ENCODE data around the gene SARDH. TPM values are rescaled to one million over a fixed set of nuclear protein-coding genes. Genes with fewer than 3 reads are reported as not detected.

Gene SARDH
- polyA plus RNA-seq, 2 donors, result 0.20 TPM

GRCh38 chr9:133664173-133665050 is 73.7 kb downstream of the SARDH start:
- no peak overlapping the region for H3K27ac ChIP-seq (ENCODE audit: low read depth in 2 of 2, low read length in 1 of 2)
- no peaks in the 10 kb centered on the region for H3K4me1 ChIP-seq (ENCODE audit: control insufficient read depth in 2 of 2, insufficient read depth in 2 of 2, low read length in 1 of 2)
- 78 to 86% methylated on average over 27 of the region's 27 CpGs for WGBS, 2 donors
- no peak overlapping the region for H3K4me3 ChIP-seq (ENCODE audit: low read depth in 1 of 2, low read length in 2 of 2)
- no peaks in the 10 kb centered on the region for H3K36me3 ChIP-seq (ENCODE audit: control insufficient read depth in 2 of 2, insufficient read depth in 2 of 2, low read length in 1 of 2)
- H3K9me3 ChIP-seq (ENCODE audit: control insufficient read depth in 2 of 2, insufficient read depth in 1 of 2, low read depth in 1 of 2, low read length in 1 of 2), result no peaks in the 10 kb centered on the region
- H3K27me3 ChIP-seq (ENCODE audit: control insufficient read depth in 1 of 2, insufficient read depth in 2 of 2, low read length in 2 of 2), result peaks cover 3 to 6% of the 10 kb centered on the region in 2 donors

- Histone ChIP-seq H3K4me3 (ENCODE audit: low read depth in 1 of 2, low read length in 2 of 2) (no peak overlapping the region), H3K36me3 (ENCODE audit: control insufficient read depth in 2 of 2, insufficient read depth in 2 of 2, low read length in 1 of 2) (no peaks in the 10 kb centered on the region), H3K9me3 (ENCODE audit: control insufficient read depth in 2 of 2, insufficient read depth in 1 of 2, low read depth in 1 of 2, low read length in 1 of 2) (no peaks in the 10 kb centered on the region), H3K27ac (ENCODE audit: low read depth in 2 of 2, low read length in 1 of 2) (no peak overlapping the region), H3K27me3 (ENCODE audit: control insufficient read depth in 1 of 2, insufficient read depth in 2 of 2, low read length in 2 of 2) (peaks cover 3 to 6% of the 10 kb centered on the region in 2 donors), H3K4me1 (ENCODE audit: control insufficient read depth in 2 of 2, insufficient read depth in 2 of 2, low read length in 1 of 2) (peaks cover 6 to 9% of the 10 kb centered on the region in 2 donors)
- 71 to 77% methylated on average over 26 of the region's 26 CpGs for WGBS, 2 donors
These were observed 76.2 kb downstream of the SARDH start for GRCh38 chr9:133661846-133662540.

- 64 to 68% methylated on average over 13 of the region's 13 CpGs for WGBS, 2 donors
- H3K36me3 ChIP-seq (ENCODE audit: control insufficient read depth in 2 of 2, insufficient read depth in 2 of 2, low read length in 1 of 2), result no peaks in the 10 kb centered on the region
- H3K27me3 ChIP-seq (ENCODE audit: control insufficient read depth in 1 of 2, insufficient read depth in 2 of 2, low read length in 2 of 2), result peaks cover 6 to 10% of the 10 kb centered on the region in 2 donors
- H3K27ac ChIP-seq (ENCODE audit: low read depth in 2 of 2, low read length in 1 of 2), result no peak overlapping the region
- H3K9me3 ChIP-seq (ENCODE audit: control insufficient read depth in 2 of 2, insufficient read depth in 1 of 2, low read depth in 1 of 2, low read length in 1 of 2), result peaks cover 0 to 3% of the 10 kb centered on the region in 2 donors
- peaks cover 6 to 17% of the 10 kb centered on the region in 2 donors for H3K4me1 ChIP-seq (ENCODE audit: control insufficient read depth in 2 of 2, insufficient read depth in 2 of 2, low read length in 1 of 2)
- no peak overlapping the region for H3K4me3 ChIP-seq (ENCODE audit: low read depth in 1 of 2, low read length in 2 of 2)
These were observed 78.6 kb downstream of the SARDH start for GRCh38 chr9:133659516-133659915.

DNA sequence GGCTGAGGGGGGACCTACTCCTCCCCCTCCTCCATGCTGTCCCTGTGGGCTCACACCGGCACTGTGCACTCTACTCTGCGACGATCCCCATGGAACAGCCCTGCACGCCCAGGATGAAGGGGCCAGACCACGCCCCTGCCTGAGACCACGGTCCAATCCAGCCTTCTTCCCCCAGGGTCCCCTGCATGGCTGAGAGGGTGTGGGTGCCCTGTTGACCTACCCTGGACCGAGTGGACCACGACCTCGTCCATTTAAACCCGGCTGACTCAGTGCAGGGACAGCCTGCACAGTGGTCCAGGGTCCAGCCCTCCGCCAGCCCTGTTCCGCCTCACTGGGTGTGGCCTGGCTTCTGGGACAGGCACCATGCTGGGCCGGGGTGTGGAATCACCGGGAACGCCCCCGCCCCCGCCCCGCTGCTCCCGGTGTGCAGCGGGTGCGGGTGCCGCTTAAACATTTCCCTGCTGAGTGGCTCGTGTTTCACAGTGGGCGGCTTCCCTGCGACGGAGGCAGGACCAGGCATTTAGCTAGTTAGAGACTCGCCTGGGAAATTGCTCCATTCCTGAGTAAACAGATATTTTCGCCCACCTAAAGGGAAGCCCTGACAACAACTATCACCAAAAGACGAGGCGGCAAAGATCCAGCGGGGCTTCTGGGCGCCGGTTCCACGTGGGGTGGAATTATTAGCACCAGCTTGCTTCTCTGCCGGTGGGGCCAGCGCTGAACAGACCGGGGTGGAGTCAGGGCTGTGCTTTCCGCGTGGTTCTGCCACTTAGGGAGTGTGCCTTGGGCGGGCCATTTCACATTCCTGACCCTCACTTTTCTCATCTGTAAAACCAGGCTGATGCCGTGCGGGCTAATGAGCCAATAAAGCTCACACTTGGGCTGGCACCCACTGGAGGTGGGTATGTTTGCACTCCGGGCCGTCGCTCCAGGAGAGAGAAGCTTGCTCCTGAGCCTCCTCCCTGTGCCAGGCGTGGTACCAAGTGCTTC is 79.4 kb downstream of the SARDH start:
- no peak overlapping the region for H3K4me3 ChIP-seq (ENCODE audit: low read depth in 1 of 2, low read length in 2 of 2)

GRCh38 chr9:133657120-133657661 is 81.0 kb downstream of the SARDH start:
- 46 to 61% methylated on average over 13 of the region's 13 CpGs for WGBS, 2 donors
- Histone ChIP-seq H3K27ac (ENCODE audit: low read depth in 2 of 2, low read length in 1 of 2) (no peak overlapping the region), H3K4me1 (ENCODE audit: control insufficient read depth in 2 of 2, insufficient read depth in 2 of 2, low read length in 1 of 2) (peaks cover 6 to 17% of the 10 kb centered on the region in 2 donors), H3K36me3 (ENCODE audit: control insufficient read depth in 2 of 2, insufficient read depth in 2 of 2, low read length in 1 of 2) (no peaks in the 10 kb centered on the region), H3K27me3 (ENCODE audit: control insufficient read depth in 1 of 2, insufficient read depth in 2 of 2, low read length in 2 of 2) (peaks cover 6 to 11% of the 10 kb centered on the region in 2 donors), H3K9me3 (ENCODE audit: control insufficient read depth in 2 of 2, insufficient read depth in 1 of 2, low read depth in 1 of 2, low read length in 1 of 2) (peaks cover 0 to 3% of the 10 kb centered on the region in 2 donors), H3K4me3 (ENCODE audit: low read depth in 1 of 2, low read length in 2 of 2) (no peak overlapping the region)

More for the DNA sequence above, 79.4 kb downstream of the SARDH start:
- Histone ChIP-seq H3K4me1 (ENCODE audit: control insufficient read depth in 2 of 2, insufficient read depth in 2 of 2, low read length in 1 of 2) (peaks cover 6 to 17% of the 10 kb centered on the region in 2 donors), H3K27me3 (ENCODE audit: control insufficient read depth in 1 of 2, insufficient read depth in 2 of 2, low read length in 2 of 2) (peaks cover 6 to 11% of the 10 kb centered on the region in 2 donors), H3K36me3 (ENCODE audit: control insufficient read depth in 2 of 2, insufficient read depth in 2 of 2, low read length in 1 of 2) (no peaks in the 10 kb centered on the region), H3K9me3 (ENCODE audit: control insufficient read depth in 2 of 2, insufficient read depth in 1 of 2, low read depth in 1 of 2, low read length in 1 of 2) (peaks cover 0 to 3% of the 10 kb centered on the region in 2 donors), H3K27ac (ENCODE audit: low read depth in 2 of 2, low read length in 1 of 2) (no peak overlapping the region)
- 8% methylated on average over 46 of the region's 46 CpGs for WGBS, 2 donors

- Histone ChIP-seq H3K4me3 (ENCODE audit: low read depth in 1 of 2, low read length in 2 of 2) (no peak overlapping the region), H3K9me3 (ENCODE audit: control insufficient read depth in 2 of 2, insufficient read depth in 1 of 2, low read depth in 1 of 2, low read length in 1 of 2) (peaks cover 0 to 3% of the 10 kb centered on the region in 2 donors), H3K27ac (ENCODE audit: low read depth in 2 of 2, low read length in 1 of 2) (no peak overlapping the region), H3K36me3 (ENCODE audit: control insufficient read depth in 2 of 2, insufficient read depth in 2 of 2, low read length in 1 of 2) (no peaks in the 10 kb centered on the region), H3K27me3 (ENCODE audit: control insufficient read depth in 1 of 2, insufficient read depth in 2 of 2, low read length in 2 of 2) (peaks cover 6 to 11% of the 10 kb centered on the region in 2 donors), H3K4me1 (ENCODE audit: control insufficient read depth in 2 of 2, insufficient read depth in 2 of 2, low read length in 1 of 2) (peaks cover 6 to 17% of the 10 kb centered on the region in 2 donors)
- 45 to 46% methylated on average over 34 to 36 of the region's 36 CpGs for WGBS, 2 donors
These were observed 81.7 kb downstream of the SARDH start for GRCh38 chr9:133656211-133657119.

- peaks cover 6 to 17% of the 10 kb centered on the region in 2 donors for H3K4me1 ChIP-seq (ENCODE audit: control insufficient read depth in 2 of 2, insufficient read depth in 2 of 2, low read length in 1 of 2)
- no peaks in the 10 kb centered on the region for H3K36me3 ChIP-seq (ENCODE audit: control insufficient read depth in 2 of 2, insufficient read depth in 2 of 2, low read length in 1 of 2)
- H3K4me3 ChIP-seq (ENCODE audit: low read depth in 1 of 2, low read length in 2 of 2), result no peak overlapping the region
- peaks cover 0 to 3% of the 10 kb centered on the region in 2 donors for H3K9me3 ChIP-seq (ENCODE audit: control insufficient read depth in 2 of 2, insufficient read depth in 1 of 2, low read depth in 1 of 2, low read length in 1 of 2)
- H3K27ac ChIP-seq (ENCODE audit: low read depth in 2 of 2, low read length in 1 of 2), result no peak overlapping the region
- H3K27me3 ChIP-seq (ENCODE audit: control insufficient read depth in 1 of 2, insufficient read depth in 2 of 2, low read length in 2 of 2), result peaks cover 6 to 11% of the 10 kb centered on the region in 2 donors
- 58 to 67% methylated on average over 14 of the region's 14 CpGs for WGBS, 2 donors
These were observed 82.5 kb downstream of the SARDH start for GRCh38 chr9:133655701-133656100.
